ENCODE results near the gene IPMK. TPM values are rescaled to one million over a fixed set of nuclear protein-coding genes. Genes with fewer than 3 reads are reported as not detected.

IPMK gene
- total RNA-seq, 1 experiment from 2014 or later = 7.2 TPM

DNA sequence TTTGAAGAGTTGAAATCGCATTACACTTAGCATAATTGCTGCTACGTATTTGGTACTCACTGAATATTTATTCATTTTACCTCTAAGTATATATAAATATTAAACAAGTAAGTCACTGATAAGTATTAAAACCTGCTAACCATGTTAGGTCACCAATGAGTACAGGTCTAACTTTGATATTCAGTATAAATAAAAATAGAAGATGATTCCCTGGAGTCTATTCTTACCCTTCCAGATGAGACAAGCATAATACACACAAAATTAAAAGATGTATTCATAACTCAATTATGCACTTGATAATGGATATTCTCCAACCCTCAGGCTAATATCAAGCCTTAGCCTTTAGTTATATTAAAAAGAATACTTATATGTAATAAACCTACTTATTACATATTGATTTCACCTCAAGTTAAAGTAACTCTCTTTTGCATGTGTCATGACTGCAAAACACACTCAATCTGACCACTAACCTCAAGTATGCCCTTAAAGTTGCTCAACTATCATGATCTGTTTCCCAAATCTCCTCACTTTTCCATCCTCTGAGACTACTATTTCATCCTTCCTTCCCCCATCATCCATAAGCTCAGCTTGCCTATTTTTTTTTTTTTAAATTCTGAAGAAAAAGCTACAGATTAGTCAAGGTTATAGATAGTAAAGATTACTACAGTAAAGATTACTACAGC lies 46.8 kb downstream of the IPMK start:
- Histone ChIP-seq H2BK20ac (ENCODE audit: low read depth, low read length, poor library complexity, severe bottlenecking) (no peak overlapping the region), H2BK15ac (ENCODE audit: low read depth, low read length) (no peak overlapping the region), H2BK12ac (ENCODE audit: insufficient read length, low read depth, low read length) (no peak overlapping the region), H4K91ac (ENCODE audit: insufficient read length, low read depth, low read length) (no peak overlapping the region), H3K23me2 (ENCODE audit: insufficient read length, low read depth, low read length, poor library complexity, severe bottlenecking) (no peaks in the 10 kb centered on the region), H3K9ac (ENCODE audit: extremely low read depth, insufficient read length, low read length) (no peak overlapping the region), H3K4me2 (ENCODE audit: insufficient read depth, insufficient read length, low read length) (no peak overlapping the region), H4K20me1 (ENCODE audit: control insufficient read depth, insufficient read depth, insufficient read length) (no peaks in the 10 kb centered on the region), H4K8ac (replicated peaks; ENCODE audit: insufficient read length, low read depth, low read length) (no peak overlapping the region), H4K5ac (ENCODE audit: insufficient read length, low read depth, low read length) (no peak overlapping the region), H3K18ac (ENCODE audit: insufficient read length, low read depth, low read length) (no peak overlapping the region), H2BK5ac (ENCODE audit: insufficient read length, low read length) (no peak overlapping the region), H3K4me1 (ENCODE audit: insufficient read depth, low read length) (no peaks in the 10 kb centered on the region), H2AK5ac (ENCODE audit: insufficient read length, low read length) (no peak overlapping the region), H2AFZ (ENCODE audit: low read length) (no peak overlapping the region), H2BK120ac (ENCODE audit: low read depth, low read length, poor library complexity, severe bottlenecking) (no peak overlapping the region), H3K79me1 (ENCODE audit: insufficient read depth, low read depth, low read length, poor library complexity, severe bottlenecking) (no peaks in the 10 kb centered on the region), H3K14ac (ENCODE audit: insufficient read depth, low read length) (no peak overlapping the region), H3K27me3 (ENCODE audit: insufficient read depth, low read length) (no peaks in the 10 kb centered on the region), H3K79me2 (ENCODE audit: insufficient read depth, low read length) (no peaks in the 10 kb centered on the region), H3K56ac (ENCODE audit: insufficient read length, low read depth, low read length) (no peak overlapping the region), H3K27ac (ENCODE audit: insufficient read length, low read depth, low read length) (no peak overlapping the region), H3K9me3 (ENCODE audit: control insufficient read depth, low read depth, low read length) (no peaks in the 10 kb centered on the region), H3T11ph (ENCODE audit: low read length) (no peak overlapping the region), H3K4ac (ENCODE audit: low read depth, low read length) (no peak overlapping the region), H3K23ac (ENCODE audit: insufficient read length, low read depth, low read length) (no peak overlapping the region)
- TF ChIP-seq, protein P1, sequence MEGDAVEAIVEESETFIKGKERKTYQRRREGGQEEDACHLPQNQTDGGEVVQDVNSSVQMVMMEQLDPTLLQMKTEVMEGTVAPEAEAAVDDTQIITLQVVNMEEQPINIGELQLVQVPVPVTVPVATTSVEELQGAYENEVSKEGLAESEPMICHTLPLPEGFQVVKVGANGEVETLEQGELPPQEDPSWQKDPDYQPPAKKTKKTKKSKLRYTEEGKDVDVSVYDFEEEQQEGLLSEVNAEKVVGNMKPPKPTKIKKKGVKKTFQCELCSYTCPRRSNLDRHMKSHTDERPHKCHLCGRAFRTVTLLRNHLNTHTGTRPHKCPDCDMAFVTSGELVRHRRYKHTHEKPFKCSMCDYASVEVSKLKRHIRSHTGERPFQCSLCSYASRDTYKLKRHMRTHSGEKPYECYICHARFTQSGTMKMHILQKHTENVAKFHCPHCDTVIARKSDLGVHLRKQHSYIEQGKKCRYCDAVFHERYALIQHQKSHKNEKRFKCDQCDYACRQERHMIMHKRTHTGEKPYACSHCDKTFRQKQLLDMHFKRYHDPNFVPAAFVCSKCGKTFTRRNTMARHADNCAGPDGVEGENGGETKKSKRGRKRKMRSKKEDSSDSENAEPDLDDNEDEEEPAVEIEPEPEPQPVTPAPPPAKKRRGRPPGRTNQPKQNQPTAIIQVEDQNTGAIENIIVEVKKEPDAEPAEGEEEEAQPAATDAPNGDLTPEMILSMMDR (conservative IDR thresholded peaks at IDR 0.05) = no peak
- H3K27me3 Mint-ChIP-seq (ENCODE audit: low read depth) = no peaks in the 10 kb centered on the region
- no peak overlapping the region for H3K4me3 Mint-ChIP-seq
- H3K27ac Mint-ChIP-seq = no peak overlapping the region; a peak in 1 of 7 replicates
- no peaks in the 10 kb centered on the region for H3K9me3 Mint-ChIP-seq
- H3K4me1 Mint-ChIP-seq = no peaks in the 10 kb centered on the region
- no CpG with 5 or more reads among the region's 2 CpGs for WGBS (ENCODE audit: extremely low coverage, insufficient read length, low lambda C conversion rate)
- DNase-seq = no peak
- H3K36me3 Mint-ChIP-seq (ENCODE audit: insufficient read depth in 1 of 3, low read depth in 3 of 3) = no peaks in the 10 kb centered on the region
